Endothelial cell of umbilical vein (primary cell): ENCODE measurements around the gene FCF1. TPM values are rescaled to one million over a fixed set of nuclear protein-coding genes. Genes with fewer than 3 reads are reported as not detected.

Experiments
- BruUV-seq: library from RNA; stranded (reverse); fragments of 400-500 nt; replicated peaks from 2 replicates; lab custom pipeline; 2021; lab: Mats Ljungman, UMichigan
- CTCF ChIA-PET: fragments of 300-600, 350-600 bp; sonication (Branson Sonifier 250); formaldehyde crosslinking; loops from one replicate; lab custom pipeline; 2021; ENCODE audit warnings: antibody characterized with exemption, inconsistent platforms; lab: Charles Lee
- POLR2A ChIA-PET: fragments of 300-600, 350-600 bp; sonication (Branson Sonifier 250); formaldehyde crosslinking; loops from one replicate; lab custom pipeline; 2021; ENCODE audit warnings: antibody characterized with exemption, inconsistent platforms; lab: Charles Lee
- DNase-seq: peaks from one replicate; pipeline ENCODE4 v3.0.0-alpha.2; 2011; ENCODE audit warnings: low read depth, low spot score
- FAIRE-seq: peaks from 2 replicates; lab custom pipeline; 2011; peaks lifted over from hg19 to GRCh38; lab: Jason Lieb, UNC
- H2AFZ ChIP-seq: 2 replicates; pipeline ENCODE4 v1.6.0; 2012; ENCODE audit warnings: low read depth, low read length, control low read depth, inconsistent platforms
- H3K27ac ChIP-seq: 2 replicates; pipeline ENCODE4 v1.5.1; 2011; ENCODE audit warnings: low read depth, mild to moderate bottlenecking, control low read depth, low read length, moderate library complexity; ENCODE audit not compliant: insufficient read depth
- H3K27me3 ChIP-seq, 2 experiments: 2 replicates each; pipeline versions ENCODE4 v1.6.0 to v1.6.1; 2011; ENCODE audit warnings: low read length in 2 of 2, mixed read lengths in 1 of 2; ENCODE audit not compliant: control insufficient read depth in 2 of 2, insufficient read depth in 2 of 2
- H3K36me3 ChIP-seq, 2 experiments: 2 replicates in 1 of 2; 3 replicates in 1 of 2; pipeline ENCODE4 v1.5.1; 2011; ENCODE audit warnings: low read length in 2 of 2, mild to moderate bottlenecking in 1 of 2, moderate library complexity in 1 of 2; ENCODE audit not compliant: control insufficient read depth in 2 of 2, insufficient read depth in 2 of 2; ENCODE audit errors: extremely low read depth in 1 of 2
- H3K4me1 ChIP-seq: 3 replicates; pipeline ENCODE4 v1.5.1; 2011; ENCODE audit warnings: mild to moderate bottlenecking, low read length; ENCODE audit not compliant: control insufficient read depth, insufficient read depth; ENCODE audit errors: extremely low read depth
- H3K4me2 ChIP-seq: 2 replicates; pipeline ENCODE4 v1.6.1; 2011; ENCODE audit warnings: low read length, control low read depth, mixed read lengths; ENCODE audit not compliant: insufficient read depth
- H3K4me3 ChIP-seq, 3 experiments: fragments of 200-600 bp in 1 of 3; sonication (generic), shearing (Covaris generic) in 1 of 3; replicated peaks in 1 of 3; 2 replicates each; pipeline ENCODE4 v1.5.1; 2011 to 2016; ENCODE audit warnings: control low read depth in 3 of 3, low read length in 3 of 3, mild to moderate bottlenecking in 2 of 3, inconsistent platforms in 1 of 3, low read depth in 1 of 3, moderate library complexity in 1 of 3; ENCODE audit not compliant: insufficient read depth in 1 of 3
- H3K79me2 ChIP-seq: 2 replicates; pipeline ENCODE4 v1.6.0; 2012; ENCODE audit warnings: low read length, inconsistent platforms; ENCODE audit not compliant: control insufficient read depth, insufficient read depth
- H3K9ac ChIP-seq: replicated peaks from 2 replicates; pipeline ENCODE3; 2011; ENCODE audit warnings: low read length, control low read depth; ENCODE audit not compliant: insufficient read depth; ENCODE audit errors: extremely low read depth
- H3K9me1 ChIP-seq: replicated peaks from 3 replicates; pipeline ENCODE4 v1.6.0; 2011; ENCODE audit warnings: mild to moderate bottlenecking, low read length; ENCODE audit not compliant: control insufficient read depth, insufficient read depth; ENCODE audit errors: extremely low read depth
- H3K9me3 ChIP-seq: replicated peaks from 2 replicates; pipeline ENCODE4 v1.5.1; 2012; ENCODE audit warnings: low read length, inconsistent platforms; ENCODE audit not compliant: control insufficient read depth, insufficient read depth
- H4K20me1 ChIP-seq: replicated peaks from 2 replicates; pipeline ENCODE3; 2011; ENCODE audit warnings: mild to moderate bottlenecking, low read length; ENCODE audit not compliant: control insufficient read depth, insufficient read depth; ENCODE audit errors: extremely low read depth
- EZH2 ChIP-seq: IDR thresholded peaks from 2 replicates; pipeline ENCODE4 v1.6.1; 2012; ENCODE audit warnings: borderline replicate concordance, low read depth, mild to moderate bottlenecking, moderate library complexity, low read length, inconsistent platforms; ENCODE audit not compliant: severe bottlenecking
- FOS ChIP-seq: IDR thresholded peaks from 2 replicates; pipeline ENCODE4 v1.6.1; 2011; ENCODE audit warnings: mild to moderate bottlenecking, low read length, moderate library complexity, borderline replicate concordance; ENCODE audit not compliant: insufficient read depth
- GATA2 ChIP-seq: IDR thresholded peaks from 2 replicates; pipeline ENCODE4 v1.7.0; 2011; ENCODE audit warnings: low read depth, mild to moderate bottlenecking, moderate library complexity, mixed read lengths, low read length; ENCODE audit not compliant: insufficient read length, insufficient read depth
- JUN ChIP-seq: IDR thresholded peaks from 2 replicates; pipeline ENCODE4 v1.6.1; 2011; ENCODE audit warnings: borderline replicate concordance, low read depth; ENCODE audit not compliant: insufficient read length, insufficient read depth
- MAX ChIP-seq: IDR thresholded peaks from 2 replicates; pipeline ENCODE4 v1.6.1; 2011; ENCODE audit not compliant: insufficient read depth, insufficient read length
- MYC ChIP-seq: IDR thresholded peaks from one replicate; pipeline ENCODE4 v1.6.1; 2011; ENCODE audit warnings: mild to moderate bottlenecking, low read depth, low read length
- POLR2A ChIP-seq: IDR thresholded peaks from 2 replicates; pipeline ENCODE4 v1.6.1; 2012; ENCODE audit warnings: low read depth, mild to moderate bottlenecking, control low read depth, low read length
- POLR2AphosphoS5 ChIP-seq: IDR thresholded peaks from 2 replicates; pipeline ENCODE4 v1.6.1; 2012; ENCODE audit warnings: low read depth, mild to moderate bottlenecking, control low read depth, low read length, moderate library complexity; ENCODE audit not compliant: insufficient read depth
- dilution Hi-C: fragments of 300-500 bp; cut with MboI; formaldehyde crosslinking; loops from one replicate; pipeline ENCODE4 v1.15.0; 2019; ENCODE audit warnings: low sequenced_read_pairs; ENCODE audit not compliant: extremely low pct_ligation_motif_present
- intact Hi-C: fragments of 100-400 bp; cut with micrococcal nuclease; formaldehyde crosslinking; loops from one replicate; pipeline ENCODE4 v1.10.0; 2022
- polyA plus RNA-seq, 4 experiments: library from polyadenylated mRNA; depleted of rRNA in 3 of 4; stranded (reverse) in 3 of 4; unstranded in 1 of 4; fragments of >200 nt; gene quantifications; 2 replicates each; pipeline versions ENCODE4 v1.2.1 to v1.2.3, GENCODE V29; 2011 to 2012; ENCODE audit warnings: missing spikeins in 1 of 4
- total RNA-seq: library from RNA; stranded (reverse); gene quantifications from 2 replicates; pipeline ENCODE4 v1.2.3, GENCODE V29; 2021
- TF ChIP-seq, protein P1 (sequence below), 2 donors: IDR thresholded peaks; 1 replicate in 1 of 2; 2 replicates in 1 of 2; pipeline ENCODE4 v1.5.1; 2011; ENCODE audit warnings: low read length in 2 of 2, mild to moderate bottlenecking in 2 of 2, moderate library complexity in 2 of 2, control low read depth in 1 of 2, inconsistent platforms in 1 of 2, low read depth in 1 of 2; ENCODE audit not compliant: insufficient read depth in 1 of 2; ENCODE audit errors: extremely low read depth in 1 of 2

The FCF1 gene
- total and polyA plus RNA-seq, 2 donors (not counting 3 experiments of a cell fraction or from before 2014, with no cell fraction given), result 26.2 to 58.2 TPM

DNA sequence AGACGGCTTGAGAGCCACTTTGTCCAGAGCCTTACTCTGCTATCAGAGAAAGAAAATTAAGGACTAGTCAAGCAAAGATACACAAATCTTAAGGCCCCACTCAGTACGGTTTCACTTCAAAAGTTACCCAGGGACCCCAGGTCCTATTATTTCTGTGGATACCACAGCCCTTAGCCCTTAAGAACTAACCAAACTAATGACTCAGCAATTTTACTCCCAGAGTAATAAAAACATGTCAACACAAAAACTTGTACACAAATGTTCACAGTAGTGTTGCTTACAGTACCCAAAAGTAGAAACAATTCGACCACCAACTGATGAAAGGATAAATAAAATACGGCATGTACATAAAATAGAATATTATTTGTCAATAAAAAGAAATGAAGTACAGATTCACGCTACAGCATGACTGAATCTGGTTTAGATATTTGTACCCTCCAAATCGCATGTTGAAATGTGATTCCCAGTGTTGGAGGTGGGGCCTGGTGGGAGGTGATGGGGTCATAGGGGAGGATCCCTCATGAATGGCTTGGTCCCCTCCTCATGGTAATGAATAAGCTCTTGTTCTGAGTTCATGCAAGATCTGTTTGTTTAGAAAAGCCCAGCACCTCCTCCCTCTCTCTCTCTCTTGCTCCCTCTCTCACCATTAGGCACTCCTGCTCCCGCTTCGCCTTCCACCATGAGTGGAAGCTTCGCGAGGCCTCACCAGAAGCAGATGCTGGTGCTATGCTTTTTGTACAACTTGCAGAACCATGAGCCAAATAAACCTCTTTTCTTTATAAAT, 30.6 kb upstream of the FCF1 start:
- H2AFZ ChIP-seq, result no peak overlapping the region
- no peaks in the 10 kb centered on the region for H3K9me1 ChIP-seq
- peaks cover 6% of the 10 kb centered on the region for H3K4me1 ChIP-seq
- H3K79me2 ChIP-seq, result no peaks in the 10 kb centered on the region
- H3K4me3 ChIP-seq, result no peak overlapping the region
- DNase-seq (no peak), FAIRE-seq (no peak)
- intact Hi-C loops (no loop called here), dilution Hi-C loops (no loop called here)
- BruUV-seq, result no TSS peak
- H3K9me3 ChIP-seq, result no peaks in the 10 kb centered on the region
- POLR2A ChIA-PET, result no interaction called here
- no peaks in the 10 kb centered on the region for H3K27me3 ChIP-seq
- CTCF ChIA-PET, result interaction anchor here (2.8 kb wide), 1 partner anchor 73 kb away, joined by 10 read pairs; no protein-coding TSS in a partner anchor
- no peaks in the 10 kb centered on the region for H4K20me1 ChIP-seq
- TF ChIP-seq, protein P1, sequence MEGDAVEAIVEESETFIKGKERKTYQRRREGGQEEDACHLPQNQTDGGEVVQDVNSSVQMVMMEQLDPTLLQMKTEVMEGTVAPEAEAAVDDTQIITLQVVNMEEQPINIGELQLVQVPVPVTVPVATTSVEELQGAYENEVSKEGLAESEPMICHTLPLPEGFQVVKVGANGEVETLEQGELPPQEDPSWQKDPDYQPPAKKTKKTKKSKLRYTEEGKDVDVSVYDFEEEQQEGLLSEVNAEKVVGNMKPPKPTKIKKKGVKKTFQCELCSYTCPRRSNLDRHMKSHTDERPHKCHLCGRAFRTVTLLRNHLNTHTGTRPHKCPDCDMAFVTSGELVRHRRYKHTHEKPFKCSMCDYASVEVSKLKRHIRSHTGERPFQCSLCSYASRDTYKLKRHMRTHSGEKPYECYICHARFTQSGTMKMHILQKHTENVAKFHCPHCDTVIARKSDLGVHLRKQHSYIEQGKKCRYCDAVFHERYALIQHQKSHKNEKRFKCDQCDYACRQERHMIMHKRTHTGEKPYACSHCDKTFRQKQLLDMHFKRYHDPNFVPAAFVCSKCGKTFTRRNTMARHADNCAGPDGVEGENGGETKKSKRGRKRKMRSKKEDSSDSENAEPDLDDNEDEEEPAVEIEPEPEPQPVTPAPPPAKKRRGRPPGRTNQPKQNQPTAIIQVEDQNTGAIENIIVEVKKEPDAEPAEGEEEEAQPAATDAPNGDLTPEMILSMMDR (IDR thresholded peaks at IDR 0.05; ENCODE audit: extremely low read depth in 1 of 2, insufficient read depth in 1 of 2, low read depth in 1 of 2, low read length in 2 of 2), result no peak
- TF ChIP-seq EZH2 (no peak), GATA2 (no peak), POLR2A (no peak), MAX (no peak), JUN (no peak), FOS (no peak), MYC (no peak), POLR2AphosphoS5 (no peak)
- no peak overlapping the region for H3K9ac ChIP-seq
- H3K36me3 ChIP-seq, result peaks cover 6 to 9% of the 10 kb centered on the region in 2 experiments
- H3K27ac ChIP-seq, result no peak overlapping the region
- H3K4me2 ChIP-seq, result no peak overlapping the region
